ENCODE data around the gene LHFPL3.

Gene LHFPL3

GRCh38 chr7:104823177-104823576 is 494.8 kb downstream of the LHFPL3 start:
- no peaks in the 10 kb centered on the region for H3K9me3 Mint-ChIP-seq
- peaks cover 13% of the 10 kb centered on the region for H3K27me3 Mint-ChIP-seq (ENCODE audit: low read depth, poor library complexity)
- no peak for DNase-seq
- no peak overlapping the region for H3K27ac Mint-ChIP-seq
- peaks cover 33% of the 10 kb centered on the region for H3K4me1 Mint-ChIP-seq
- no peak overlapping the region for H3K4me3 Mint-ChIP-seq
- H3K36me3 Mint-ChIP-seq (ENCODE audit: low read depth), result no peaks in the 10 kb centered on the region
- no peak for TF ChIP-seq CTCF (IDR thresholded peaks at IDR 0.05)

GRCh38 chr7:104825099-104825498 is 496.7 kb downstream of the LHFPL3 start:
- Mint-ChIP-seq H3K4me3 (no peak overlapping the region), H3K27me3 (ENCODE audit: low read depth, poor library complexity) (peaks cover 13% of the 10 kb centered on the region), H3K9me3 (no peaks in the 10 kb centered on the region), H3K4me1 (peaks cover 19% of the 10 kb centered on the region), H3K27ac (no peak overlapping the region), H3K36me3 (ENCODE audit: low read depth) (no peaks in the 10 kb centered on the region)
- TF ChIP-seq CTCF (IDR thresholded peaks at IDR 0.05), result no peak
- DNase-seq, result no peak

- Mint-ChIP-seq H3K36me3 (ENCODE audit: low read depth) (no peaks in the 10 kb centered on the region), H3K27ac (no peak overlapping the region), H3K4me1 (peaks cover 9% of the 10 kb centered on the region), H3K27me3 (ENCODE audit: low read depth, poor library complexity) (peaks cover 13% of the 10 kb centered on the region), H3K9me3 (peaks cover 5% of the 10 kb centered on the region), H3K4me3 (no peak overlapping the region)
- no peak for TF ChIP-seq CTCF (IDR thresholded peaks at IDR 0.05)
- no peak for DNase-seq
These were observed 497.7 kb downstream of the LHFPL3 start for GRCh38 chr7:104826135-104826534.

GRCh38 chr7:104836976-104837375 is 508.6 kb downstream of the LHFPL3 start:
- H3K36me3 Mint-ChIP-seq (ENCODE audit: low read depth), result no peaks in the 10 kb centered on the region
- H3K4me1 Mint-ChIP-seq, result peaks cover 10% of the 10 kb centered on the region
- H3K9me3 Mint-ChIP-seq, result no peaks in the 10 kb centered on the region
- no peak overlapping the region for H3K27ac Mint-ChIP-seq
- peaks cover 4% of the 10 kb centered on the region for H3K27me3 Mint-ChIP-seq (ENCODE audit: low read depth, poor library complexity)
- no peak for DNase-seq
- H3K4me3 Mint-ChIP-seq, result no peak overlapping the region
- TF ChIP-seq CTCF (IDR thresholded peaks at IDR 0.05), result no peak

GRCh38 chr7:104838537-104839299 is 510.3 kb downstream of the LHFPL3 start:
- peaks cover 4% of the 10 kb centered on the region for H3K27me3 Mint-ChIP-seq (ENCODE audit: low read depth, poor library complexity)
- no peak overlapping the region for H3K4me3 Mint-ChIP-seq

More at GRCh38 chr7:104838537-104839299, 510.3 kb downstream of the LHFPL3 start:
- DNase-seq, result no peak
- Mint-ChIP-seq H3K9me3 (no peaks in the 10 kb centered on the region), H3K4me1 (peaks cover 20% of the 10 kb centered on the region), H3K36me3 (ENCODE audit: low read depth) (no peaks in the 10 kb centered on the region), H3K27ac (peak overlapping the region; percentile 63)
- no peak for TF ChIP-seq CTCF (IDR thresholded peaks at IDR 0.05)
